SK-N-SH treated with all-trans-retinoic acid at 6 μM for 48 hours (cell line): Measurements from ENCODE around the gene GPC6.

Experiments used
- ARNTL ChIP-seq: fragments of 450-650 bp; formaldehyde crosslinking; IDR thresholded peaks from 2 replicates; pipeline ENCODE4 v1.5.0; 2020; ENCODE audit warnings: low read depth, mild to moderate bottlenecking, moderate library complexity, borderline replicate concordance
- ESRRG ChIP-seq: fragments of 250-450 bp; sonication (Bioruptor Pico); IDR thresholded peaks from 2 replicates; pipeline ENCODE4 v1.6.1; 2021; ENCODE audit warnings: mild to moderate bottlenecking
- OSR1 ChIP-seq: fragments of 250-450 bp; sonication (Bioruptor Pico); IDR thresholded peaks from 2 replicates; pipeline ENCODE4 v1.8.0; 2022; ENCODE audit warnings: moderate library complexity, mild to moderate bottlenecking, inconsistent platforms
- RARB ChIP-seq: fragments of 250-450 bp; sonication (Bioruptor Pico); IDR thresholded peaks from 2 replicates; pipeline ENCODE4 v1.8.0; 2021; ENCODE audit warnings: mild to moderate bottlenecking, moderate library complexity
- TF ChIP-seq, protein P1 (sequence below): fragments of 250-450 bp; sonication (Bioruptor Pico); IDR thresholded peaks from 2 replicates; pipeline ENCODE4 v1.5.1; 2021; ENCODE audit warnings: mild to moderate bottlenecking, moderate library complexity
- TF ChIP-seq, protein P2 (sequence below): fragments of 250-450 bp; sonication (Bioruptor Pico); IDR thresholded peaks from 2 replicates; pipeline ENCODE4 v1.8.0; 2021; ENCODE audit warnings: low read depth, mild to moderate bottlenecking, moderate library complexity, borderline replicate concordance

DNA sequence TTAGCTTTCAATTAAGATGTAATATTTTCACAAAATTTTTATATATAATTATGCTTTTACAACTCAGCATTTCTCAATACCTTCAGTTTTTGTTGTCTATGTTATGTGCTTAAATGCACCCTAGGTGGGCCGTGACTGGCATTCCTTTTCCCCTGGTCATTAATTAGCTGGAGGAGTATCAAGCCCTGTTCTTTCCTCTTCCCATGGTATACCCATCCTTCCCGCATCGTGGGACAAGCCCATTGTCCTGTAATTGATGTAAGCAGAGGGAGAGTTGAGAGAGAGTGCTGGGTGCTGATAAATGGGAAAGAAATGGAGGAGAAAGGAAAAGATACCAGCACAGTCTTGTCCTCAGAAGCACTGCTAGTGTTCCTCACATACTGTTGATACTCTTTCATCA lies 591.7 kb downstream of the GPC6 start:
- TF ChIP-seq RARB (CRISPR knock-in tag) (no peak), ESRRG (CRISPR knock-in tag) (no peak), ARNTL (CRISPR knock-in tag) (no peak), OSR1 (CRISPR knock-in tag) (no peak)
- TF ChIP-seq, protein P1, sequence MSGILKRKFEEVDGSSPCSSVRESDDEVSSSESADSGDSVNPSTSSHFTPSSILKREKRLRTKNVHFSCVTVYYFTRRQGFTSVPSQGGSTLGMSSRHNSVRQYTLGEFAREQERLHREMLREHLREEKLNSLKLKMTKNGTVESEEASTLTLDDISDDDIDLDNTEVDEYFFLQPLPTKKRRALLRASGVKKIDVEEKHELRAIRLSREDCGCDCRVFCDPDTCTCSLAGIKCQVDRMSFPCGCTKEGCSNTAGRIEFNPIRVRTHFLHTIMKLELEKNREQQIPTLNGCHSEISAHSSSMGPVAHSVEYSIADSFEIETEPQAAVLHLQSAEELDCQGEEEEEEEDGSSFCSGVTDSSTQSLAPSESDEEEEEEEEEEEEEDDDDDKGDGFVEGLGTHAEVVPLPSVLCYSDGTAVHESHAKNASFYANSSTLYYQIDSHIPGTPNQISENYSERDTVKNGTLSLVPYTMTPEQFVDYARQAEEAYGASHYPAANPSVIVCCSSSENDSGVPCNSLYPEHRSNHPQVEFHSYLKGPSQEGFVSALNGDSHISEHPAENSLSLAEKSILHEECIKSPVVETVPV (CRISPR knock-in tag): no peak
- TF ChIP-seq, protein P2, sequence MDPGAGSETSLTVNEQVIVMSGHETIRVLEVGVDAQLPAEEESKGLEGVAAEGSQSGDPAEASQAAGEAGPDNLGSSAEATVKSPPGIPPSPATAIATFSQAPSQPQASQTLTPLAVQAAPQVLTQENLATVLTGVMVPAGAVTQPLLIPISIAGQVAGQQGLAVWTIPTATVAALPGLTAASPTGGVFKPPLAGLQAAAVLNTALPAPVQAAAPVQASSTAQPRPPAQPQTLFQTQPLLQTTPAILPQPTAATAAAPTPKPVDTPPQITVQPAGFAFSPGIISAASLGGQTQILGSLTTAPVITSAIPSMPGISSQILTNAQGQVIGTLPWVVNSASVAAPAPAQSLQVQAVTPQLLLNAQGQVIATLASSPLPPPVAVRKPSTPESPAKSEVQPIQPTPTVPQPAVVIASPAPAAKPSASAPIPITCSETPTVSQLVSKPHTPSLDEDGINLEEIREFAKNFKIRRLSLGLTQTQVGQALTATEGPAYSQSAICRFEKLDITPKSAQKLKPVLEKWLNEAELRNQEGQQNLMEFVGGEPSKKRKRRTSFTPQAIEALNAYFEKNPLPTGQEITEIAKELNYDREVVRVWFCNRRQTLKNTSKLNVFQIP (CRISPR knock-in tag): no peak
